SU-DHL-6 (cell line): Measurements from ENCODE around the gene PCOLCE2.

Experiments
- H2AFZ ChIP-seq: fragments of 200-600 bp; sonication (generic); 2 replicates; pipeline ENCODE4 v1.6.1; 2014; ENCODE audit warnings: low read depth, mild to moderate bottlenecking, moderate library complexity, mixed read lengths, antibody characterized with exemption, low read length; ENCODE audit not compliant: severe bottlenecking
- H3F3A ChIP-seq: fragments of 200-600 bp; shearing (Covaris generic); 2 replicates; pipeline ENCODE4 v1.6.0; 2016; ENCODE audit warnings: antibody characterized with exemption, mild to moderate bottlenecking; ENCODE audit not compliant: insufficient read depth
- H3K27ac ChIP-seq: fragments of 200-600 bp; sonication (generic); 2 replicates; pipeline ENCODE4 v1.5.1; 2016; ENCODE audit warnings: low read depth, mild to moderate bottlenecking, low read length, moderate library complexity, mixed read lengths
- H3K27me3 ChIP-seq: fragments of 200-600 bp; sonication (generic), shearing (Covaris generic); 2 replicates; pipeline ENCODE4 v1.6.0; 2014; ENCODE audit warnings: mild to moderate bottlenecking, low read length
- H3K36me3 ChIP-seq: fragments of 200-600 bp; sonication (generic); 2 replicates; pipeline ENCODE4 v1.6.1; 2014; ENCODE audit warnings: mild to moderate bottlenecking, low read length, mixed read lengths
- H3K4me2 ChIP-seq: fragments of 300-600, 200-600 bp; shearing (Covaris generic), sonication (generic); 2 replicates; pipeline ENCODE4 v1.6.0; 2014; ENCODE audit warnings: low read length, low read depth, mild to moderate bottlenecking; ENCODE audit not compliant: poor library complexity, severe bottlenecking
- H3K4me3 ChIP-seq: fragments of 200-600 bp; sonication (generic); 2 replicates; pipeline ENCODE4 v1.5.1; 2014; ENCODE audit warnings: antibody characterized with exemption, low read length, mild to moderate bottlenecking, mixed read lengths; ENCODE audit not compliant: insufficient read depth, poor library complexity, severe bottlenecking
- H3K79me2 ChIP-seq: fragments of 200-600 bp; sonication (generic); 2 replicates; pipeline ENCODE4 v1.6.1; 2014; ENCODE audit warnings: mild to moderate bottlenecking, low read length, moderate library complexity; ENCODE audit not compliant: insufficient read depth
- H3K9ac ChIP-seq: fragments of 200-600 bp; sonication (generic); 2 replicates; pipeline ENCODE4 v1.7.0; 2014; ENCODE audit warnings: mild to moderate bottlenecking, low read length
- H3K9me2 ChIP-seq: fragments of 200-600 bp; sonication (generic); replicated peaks from 2 replicates; pipeline ENCODE4 v1.6.1; 2014; ENCODE audit warnings: low read length; ENCODE audit not compliant: insufficient read depth
- H3K9me3 ChIP-seq: fragments of 200-600 bp; sonication (generic); 2 replicates; pipeline ENCODE4 v1.6.1; 2014; ENCODE audit warnings: low read length, mixed read lengths; ENCODE audit not compliant: insufficient read depth
- H4K20me1 ChIP-seq: fragments of 200-600 bp; sonication (generic); 2 replicates; pipeline ENCODE4 v1.6.1; 2014; ENCODE audit warnings: low read depth, mild to moderate bottlenecking, antibody characterized with exemption, low read length, moderate library complexity, mixed read lengths
- CTCF ChIP-seq: fragments of 200-600 bp; sonication (generic); IDR thresholded peaks from one replicate; pipeline ENCODE4 v1.5.1; 2017; ENCODE audit warnings: antibody characterized with exemption, mild to moderate bottlenecking, low read length, moderate library complexity; ENCODE audit not compliant: insufficient read depth, poor library complexity, severe bottlenecking
- EZH2phosphoT487 ChIP-seq: fragments of 200-600 bp; sonication (generic), shearing (Covaris generic); conservative IDR thresholded peaks from 2 replicates; pipeline ENCODE4 v1.6.1; 2018; ENCODE audit warnings: mild to moderate bottlenecking, antibody characterized with exemption, low read length, moderate library complexity, mixed read lengths

The PCOLCE2 gene

GRCh38 chr3:142782616-142783015 lies 106.3 kb downstream of the PCOLCE2 start:
- no peak overlapping the region for H3K4me2 ChIP-seq
- no peak overlapping the region for H2AFZ ChIP-seq
- H3K79me2 ChIP-seq: no peaks in the 10 kb centered on the region
- H3K4me3 ChIP-seq: no peak overlapping the region
- H3K9ac ChIP-seq: no peak overlapping the region
- no peaks in the 10 kb centered on the region for H3K27me3 ChIP-seq
- no peaks in the 10 kb centered on the region for H3K9me2 ChIP-seq
- TF ChIP-seq EZH2phosphoT487: no peak
- no peak for TF ChIP-seq CTCF
- no peaks in the 10 kb centered on the region for H4K20me1 ChIP-seq
- no peaks in the 10 kb centered on the region for H3K36me3 ChIP-seq
- no peak overlapping the region for H3K27ac ChIP-seq
- H3K9me3 ChIP-seq: no peaks in the 10 kb centered on the region
- H3F3A ChIP-seq: no peaks in the 10 kb centered on the region

GRCh38 chr3:142779591-142779990 lies 109.3 kb downstream of the PCOLCE2 start:
- H3K9ac ChIP-seq: no peak overlapping the region

GRCh38 chr3:142778541-142778940 lies 110.3 kb downstream of the PCOLCE2 start:
- no peak for TF ChIP-seq EZH2phosphoT487
- TF ChIP-seq CTCF: no peak
- Histone ChIP-seq H3K27me3 (no peaks in the 10 kb centered on the region), H3K9me3 (no peaks in the 10 kb centered on the region), H3K9ac (no peak overlapping the region), H4K20me1 (no peaks in the 10 kb centered on the region), H3K9me2 (no peaks in the 10 kb centered on the region), H3K36me3 (no peaks in the 10 kb centered on the region), H3K4me2 (no peak overlapping the region), H2AFZ (no peak overlapping the region), H3F3A (no peaks in the 10 kb centered on the region), H3K4me3 (no peak overlapping the region), H3K27ac (no peak overlapping the region), H3K79me2 (no peaks in the 10 kb centered on the region)

More at GRCh38 chr3:142779591-142779990, 109.3 kb downstream of the PCOLCE2 start:
- H4K20me1 ChIP-seq: no peaks in the 10 kb centered on the region
- H3K79me2 ChIP-seq: no peaks in the 10 kb centered on the region
- no peak overlapping the region for H2AFZ ChIP-seq
- H3K4me3 ChIP-seq: no peak overlapping the region
- TF ChIP-seq CTCF (no peak), EZH2phosphoT487 (no peak)
- H3K4me2 ChIP-seq: no peak overlapping the region
- no peaks in the 10 kb centered on the region for H3K9me3 ChIP-seq
- no peaks in the 10 kb centered on the region for H3K27me3 ChIP-seq
- no peaks in the 10 kb centered on the region for H3K36me3 ChIP-seq
- H3K9me2 ChIP-seq: no peaks in the 10 kb centered on the region
- H3K27ac ChIP-seq: no peak overlapping the region
- H3F3A ChIP-seq: no peaks in the 10 kb centered on the region

DNA sequence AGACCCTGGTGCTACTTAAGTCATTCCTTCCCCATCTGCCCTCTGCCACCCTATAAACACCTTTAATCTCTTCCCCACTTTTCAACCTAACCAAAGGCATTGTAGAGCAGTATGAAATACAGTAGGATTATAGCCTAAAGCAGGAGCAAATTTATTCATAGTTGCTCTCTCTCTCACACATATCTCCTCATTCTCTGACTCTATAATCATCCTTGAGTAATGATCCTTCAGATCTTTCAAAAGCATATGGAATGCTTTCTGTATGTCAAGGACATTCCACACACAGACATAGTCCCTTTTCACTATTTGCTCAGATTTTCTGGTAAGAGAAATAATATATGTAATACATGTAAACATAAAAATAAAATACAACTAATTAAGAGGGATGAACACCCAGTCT lies 111.0 kb downstream of the PCOLCE2 start:
- Histone ChIP-seq H3K9me2 (no peaks in the 10 kb centered on the region), H3K9me3 (no peaks in the 10 kb centered on the region), H4K20me1 (no peaks in the 10 kb centered on the region), H3K27ac (no peak overlapping the region), H3K79me2 (no peaks in the 10 kb centered on the region), H3K27me3 (no peaks in the 10 kb centered on the region), H3K4me3 (no peak overlapping the region), H3K4me2 (no peak overlapping the region), H2AFZ (no peak overlapping the region), H3F3A (no peaks in the 10 kb centered on the region), H3K36me3 (no peaks in the 10 kb centered on the region), H3K9ac (no peak overlapping the region)
- TF ChIP-seq CTCF (no peak), EZH2phosphoT487 (no peak)
